Measurements from ENCODE around the gene TNIK.

Gene TNIK

GRCh38 chr3:171334465-171334811, 125.8 kb downstream of the TNIK start:
- H3K9me3 Mint-ChIP-seq = no peaks in the 10 kb centered on the region
- peaks cover 9% of the 10 kb centered on the region for H3K27me3 Mint-ChIP-seq (ENCODE audit: low read depth, poor library complexity)

GRCh38 chr3:171333784-171334464, 126.3 kb downstream of the TNIK start:
- no peak for DNase-seq
- H3K27ac Mint-ChIP-seq = peak overlapping the region; percentile 43
- no peaks in the 10 kb centered on the region for H3K36me3 Mint-ChIP-seq (ENCODE audit: low read depth)
- no peaks in the 10 kb centered on the region for H3K9me3 Mint-ChIP-seq
- H3K27me3 Mint-ChIP-seq (ENCODE audit: low read depth, poor library complexity) = peaks cover 9% of the 10 kb centered on the region
- no peak overlapping the region for H3K4me3 Mint-ChIP-seq
- no peak for TF ChIP-seq CTCF (IDR thresholded peaks at IDR 0.05)
- peaks cover 26% of the 10 kb centered on the region for H3K4me1 Mint-ChIP-seq

More at GRCh38 chr3:171334465-171334811, 125.8 kb downstream of the TNIK start:
- peaks cover 24% of the 10 kb centered on the region for H3K4me1 Mint-ChIP-seq
- H3K36me3 Mint-ChIP-seq (ENCODE audit: low read depth) = no peaks in the 10 kb centered on the region
- H3K4me3 Mint-ChIP-seq = no peak overlapping the region
- peak overlapping the region; percentile 4 for H3K27ac Mint-ChIP-seq
- DNase-seq = no peak
- no peak for TF ChIP-seq CTCF (IDR thresholded peaks at IDR 0.05)

- no peak overlapping the region for H3K4me3 Mint-ChIP-seq
- H3K4me1 Mint-ChIP-seq = peaks cover 31% of the 10 kb centered on the region
- no peak for TF ChIP-seq CTCF (IDR thresholded peaks at IDR 0.05)
- no peaks in the 10 kb centered on the region for H3K9me3 Mint-ChIP-seq
- H3K27ac Mint-ChIP-seq = no peak overlapping the region
- H3K27me3 Mint-ChIP-seq (ENCODE audit: low read depth, poor library complexity) = peaks cover 6% of the 10 kb centered on the region
- no peaks in the 10 kb centered on the region for H3K36me3 Mint-ChIP-seq (ENCODE audit: low read depth)
- no peak for DNase-seq
These were observed 129.3 kb downstream of the TNIK start for GRCh38 chr3:171330938-171331337.

GRCh38 chr3:171329746-171330145, 130.5 kb downstream of the TNIK start:
- H3K9me3 Mint-ChIP-seq = no peaks in the 10 kb centered on the region
- TF ChIP-seq CTCF (IDR thresholded peaks at IDR 0.05) = no peak
- no peak overlapping the region for H3K27ac Mint-ChIP-seq
- H3K36me3 Mint-ChIP-seq (ENCODE audit: low read depth) = no peaks in the 10 kb centered on the region
- H3K27me3 Mint-ChIP-seq (ENCODE audit: low read depth, poor library complexity) = peaks cover 6% of the 10 kb centered on the region
- H3K4me1 Mint-ChIP-seq = peaks cover 31% of the 10 kb centered on the region
- DNase-seq = no peak
- H3K4me3 Mint-ChIP-seq = no peak overlapping the region

GRCh38 chr3:171328419-171329082, 131.7 kb downstream of the TNIK start:
- no peak for TF ChIP-seq CTCF (IDR thresholded peaks at IDR 0.05)
- H3K4me3 Mint-ChIP-seq = no peak overlapping the region

More at GRCh38 chr3:171328419-171329082, 131.7 kb downstream of the TNIK start:
- Mint-ChIP-seq H3K4me1 (peaks cover 27% of the 10 kb centered on the region), H3K9me3 (no peaks in the 10 kb centered on the region), H3K36me3 (ENCODE audit: low read depth) (no peaks in the 10 kb centered on the region), H3K27me3 (ENCODE audit: low read depth, poor library complexity) (peaks cover 4% of the 10 kb centered on the region), H3K27ac (no peak overlapping the region)
- no peak for DNase-seq
